ENCODE measurements around the gene ZC3H14. TPM values are rescaled to one million over a fixed set of nuclear protein-coding genes. Genes with fewer than 3 reads are reported as not detected.

ZC3H14 gene
- total and polyA plus RNA-seq, 9 of the 15 experiments (the other 6 are each of a cell fraction or from before 2014, with no cell fraction given) = 21.1 to 109 (median 45.3) TPM

DNA sequence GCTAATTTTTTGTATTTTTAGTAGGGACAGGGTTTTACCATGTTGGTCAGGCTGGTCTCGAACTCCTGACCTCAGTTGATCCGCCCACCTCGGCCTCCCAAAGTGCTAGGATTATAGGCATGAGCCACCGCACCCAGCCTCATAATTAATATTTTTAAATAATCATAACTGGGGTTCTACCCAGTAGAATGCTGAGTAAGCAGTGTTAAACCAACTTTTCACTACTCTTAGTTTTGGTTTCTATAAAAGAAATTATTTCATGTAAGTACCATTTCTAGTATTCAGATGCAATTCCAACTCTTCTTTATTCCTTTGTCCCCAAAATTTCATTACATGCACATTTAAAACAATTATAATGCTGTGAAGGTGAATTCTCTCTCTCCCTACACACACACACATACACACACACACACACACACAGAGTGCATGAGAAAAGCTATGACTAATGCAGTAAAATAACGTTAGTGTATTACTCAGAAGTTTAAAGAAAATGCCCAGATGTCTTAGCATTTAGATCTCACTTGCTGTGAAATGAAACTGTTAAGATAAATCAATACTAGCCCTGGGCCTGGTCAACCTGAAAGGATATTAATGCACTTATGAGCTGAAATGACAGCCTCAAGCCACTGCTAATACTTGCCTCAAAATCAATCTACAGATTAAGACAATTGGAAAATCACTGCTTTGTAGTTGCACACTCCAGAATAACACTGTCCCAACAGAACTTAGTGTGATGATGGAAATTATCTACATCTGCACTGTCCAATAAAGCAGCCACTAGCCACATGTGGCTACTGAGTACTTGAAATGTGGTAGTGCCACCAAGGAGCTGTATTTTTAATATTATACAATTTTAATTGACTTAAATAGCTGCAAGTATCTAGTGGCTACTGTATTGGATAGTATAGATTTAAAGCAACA, 44.0 kb upstream of the ZC3H14 start:
- intact Hi-C loops (cut with micrococcal nuclease) (no loop called here), in situ Hi-C loops (cut with MboI) (no loop called here)
- H3K4me3 ChIP-seq = no peak overlapping the region
- H2AFZ ChIP-seq (ENCODE audit: low read depth, low read length) = no peak overlapping the region
- 13% methylated on average over 5 of the region's 5 CpGs for whole genome bisulfite sequencing (ENCODE audit: insufficient coverage, low coverage, missing lambda C conversion rate)
- no peak for DNase-seq (ENCODE audit: extremely low read depth in 1 of 4, low spot score in 3 of 4)
- POLR2A ChIA-PET = interaction anchor here (0.8 kb wide), 1 partner anchor 33 kb away, joined by 3 read pairs; no protein-coding TSS in a partner anchor
- H3K9me3 ChIP-seq (replicated peaks; ENCODE audit: control insufficient read depth, insufficient read depth, low read depth, low read length) = no peaks in the 10 kb centered on the region
- H3K4me2 ChIP-seq (ENCODE audit: insufficient read depth, low read length) = no peak overlapping the region
- H3K27me3 ChIP-seq (ENCODE audit: control insufficient read depth in 2 of 2, insufficient read depth in 2 of 2, low read length in 2 of 2) = no peaks in the 10 kb centered on the region
- no TSS peak for BruUV-seq (replicated peaks)
- CTCF ChIA-PET (ENCODE audit: low intra/inter-chr PET ratio) = no interaction called here
- FAIRE-seq = no peak
- no peak overlapping the region for H3K9ac ChIP-seq (ENCODE audit: insufficient read depth in 1 of 2, low read depth in 2 of 2, low read length in 2 of 2)
- no peaks in the 10 kb centered on the region for H3K9me1 ChIP-seq (ENCODE audit: control insufficient read depth, insufficient read depth, low read length)
- H3K79me2 ChIP-seq (ENCODE audit: control insufficient read depth, insufficient read depth, low read length) = no peaks in the 10 kb centered on the region
- H3K36me3 ChIP-seq (ENCODE audit: control insufficient read depth, insufficient read depth, low read length) = no peaks in the 10 kb centered on the region
- no peak for ATAC-seq
- H4K20me1 ChIP-seq (replicated peaks; ENCODE audit: control insufficient read depth, insufficient read depth, low read length) = no peaks in the 10 kb centered on the region
- H3K27ac ChIP-seq (ENCODE audit: extremely low read depth, low read depth, low read length) = no peak overlapping the region
- H3K4me1 ChIP-seq (replicated peaks in 1 of 2; ENCODE audit: control insufficient read depth in 2 of 2, insufficient read depth in 2 of 2, low read length in 2 of 2) = no peaks in the 10 kb centered on the region
- no peak for TF ChIP-seq SP2 (IDR thresholded peaks at IDR 0.05; ENCODE audit: extremely low read depth, low read depth, low read length, poor library complexity, severe bottlenecking)
- no peak for TF ChIP-seq FOSL1 (tag; conservative IDR thresholded peaks at IDR 0.05)
- no peak for TF ChIP-seq CREB1 (IDR thresholded peaks at IDR 0.05)
- TF ChIP-seq CREB1 (CRISPR knock-in tag; IDR thresholded peaks at IDR 0.05) = no peak
- TF ChIP-seq TRIM28 (IDR thresholded peaks at IDR 0.05) = no peak
- no peak for TF ChIP-seq HNRNPH1 (optimal IDR thresholded peaks at IDR 0.05; ENCODE audit: low read depth, low read length)
- TF ChIP-seq MAFK (IDR thresholded peaks at IDR 0.05; ENCODE audit: low read length) = peak; percentile 25; the same call in 1 of the 2 replicates
- TF ChIP-seq, protein P1, sequence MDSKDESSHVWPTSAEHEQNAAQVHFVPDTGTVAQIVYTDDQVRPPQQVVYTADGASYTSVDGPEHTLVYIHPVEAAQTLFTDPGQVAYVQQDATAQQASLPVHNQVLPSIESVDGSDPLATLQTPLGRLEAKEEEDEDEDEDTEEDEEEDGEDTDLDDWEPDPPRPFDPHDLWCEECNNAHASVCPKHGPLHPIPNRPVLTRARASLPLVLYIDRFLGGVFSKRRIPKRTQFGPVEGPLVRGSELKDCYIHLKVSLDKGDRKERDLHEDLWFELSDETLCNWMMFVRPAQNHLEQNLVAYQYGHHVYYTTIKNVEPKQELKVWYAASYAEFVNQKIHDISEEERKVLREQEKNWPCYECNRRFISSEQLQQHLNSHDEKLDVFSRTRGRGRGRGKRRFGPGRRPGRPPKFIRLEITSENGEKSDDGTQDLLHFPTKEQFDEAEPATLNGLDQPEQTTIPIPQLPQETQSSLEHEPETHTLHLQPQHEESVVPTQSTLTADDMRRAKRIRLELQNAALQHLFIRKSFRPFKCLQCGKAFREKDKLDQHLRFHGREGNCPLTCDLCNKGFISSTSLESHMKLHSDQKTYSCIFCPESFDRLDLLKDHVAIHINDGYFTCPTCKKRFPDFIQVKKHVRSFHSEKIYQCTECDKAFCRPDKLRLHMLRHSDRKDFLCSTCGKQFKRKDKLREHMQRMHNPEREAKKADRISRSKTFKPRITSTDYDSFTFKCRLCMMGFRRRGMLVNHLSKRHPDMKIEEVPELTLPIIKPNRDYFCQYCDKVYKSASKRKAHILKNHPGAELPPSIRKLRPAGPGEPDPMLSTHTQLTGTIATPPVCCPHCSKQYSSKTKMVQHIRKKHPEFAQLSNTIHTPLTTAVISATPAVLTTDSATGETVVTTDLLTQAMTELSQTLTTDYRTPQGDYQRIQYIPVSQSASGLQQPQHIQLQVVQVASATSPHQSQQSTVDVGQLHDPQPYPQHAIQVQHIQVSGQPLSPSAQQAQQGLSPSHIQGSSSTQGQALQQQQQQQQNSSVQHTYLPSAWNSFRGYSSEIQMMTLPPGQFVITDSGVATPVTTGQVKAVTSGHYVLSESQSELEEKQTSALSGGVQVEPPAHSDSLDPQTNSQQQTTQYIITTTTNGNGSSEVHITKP (IDR thresholded peaks at IDR 0.05; ENCODE audit: partially characterized antibody) = no peak
- TF ChIP-seq, protein P2, sequence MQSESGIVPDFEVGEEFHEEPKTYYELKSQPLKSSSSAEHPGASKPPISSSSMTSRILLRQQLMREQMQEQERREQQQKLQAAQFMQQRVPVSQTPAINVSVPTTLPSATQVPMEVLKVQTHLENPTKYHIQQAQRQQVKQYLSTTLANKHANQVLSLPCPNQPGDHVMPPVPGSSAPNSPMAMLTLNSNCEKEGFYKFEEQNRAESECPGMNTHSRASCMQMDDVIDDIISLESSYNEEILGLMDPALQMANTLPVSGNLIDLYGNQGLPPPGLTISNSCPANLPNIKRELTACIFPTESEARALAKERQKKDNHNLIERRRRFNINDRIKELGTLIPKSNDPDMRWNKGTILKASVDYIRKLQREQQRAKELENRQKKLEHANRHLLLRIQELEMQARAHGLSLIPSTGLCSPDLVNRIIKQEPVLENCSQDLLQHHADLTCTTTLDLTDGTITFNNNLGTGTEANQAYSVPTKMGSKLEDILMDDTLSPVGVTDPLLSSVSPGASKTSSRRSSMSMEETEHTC (IDR thresholded peaks at IDR 0.05) = no peak
- no peak for TF ChIP-seq ZC3H8 (IDR thresholded peaks at IDR 0.05)
- TF ChIP-seq TEAD2 (tag; IDR thresholded peaks at IDR 0.05) = no peak
- peak; percentile 67 for TF ChIP-seq ZNF316 (IDR thresholded peaks at IDR 0.05)
- TF ChIP-seq SMARCE1 (IDR thresholded peaks at IDR 0.05) = no peak
- no peak for TF ChIP-seq ZNF583 (CRISPR knock-in tag; IDR thresholded peaks at IDR 0.05)
- no peak for TF ChIP-seq ZNF586 (CRISPR knock-in tag; conservative IDR thresholded peaks at IDR 0.05)
- TF ChIP-seq, protein P3, sequence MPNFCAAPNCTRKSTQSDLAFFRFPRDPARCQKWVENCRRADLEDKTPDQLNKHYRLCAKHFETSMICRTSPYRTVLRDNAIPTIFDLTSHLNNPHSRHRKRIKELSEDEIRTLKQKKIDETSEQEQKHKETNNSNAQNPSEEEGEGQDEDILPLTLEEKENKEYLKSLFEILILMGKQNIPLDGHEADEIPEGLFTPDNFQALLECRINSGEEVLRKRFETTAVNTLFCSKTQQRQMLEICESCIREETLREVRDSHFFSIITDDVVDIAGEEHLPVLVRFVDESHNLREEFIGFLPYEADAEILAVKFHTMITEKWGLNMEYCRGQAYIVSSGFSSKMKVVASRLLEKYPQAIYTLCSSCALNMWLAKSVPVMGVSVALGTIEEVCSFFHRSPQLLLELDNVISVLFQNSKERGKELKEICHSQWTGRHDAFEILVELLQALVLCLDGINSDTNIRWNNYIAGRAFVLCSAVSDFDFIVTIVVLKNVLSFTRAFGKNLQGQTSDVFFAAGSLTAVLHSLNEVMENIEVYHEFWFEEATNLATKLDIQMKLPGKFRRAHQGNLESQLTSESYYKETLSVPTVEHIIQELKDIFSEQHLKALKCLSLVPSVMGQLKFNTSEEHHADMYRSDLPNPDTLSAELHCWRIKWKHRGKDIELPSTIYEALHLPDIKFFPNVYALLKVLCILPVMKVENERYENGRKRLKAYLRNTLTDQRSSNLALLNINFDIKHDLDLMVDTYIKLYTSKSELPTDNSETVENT (CRISPR knock-in tag; IDR thresholded peaks at IDR 0.05) = no peak
- no peak for TF ChIP-seq SREBF1 (IDR thresholded peaks at IDR 0.05; ENCODE audit: borderline replicate concordance, low read depth, low read length)

Data from K562 (cell line).